OCI-LY7 (cell line): ENCODE results near the gene NOTO. TPM values are rescaled to one million over a fixed set of nuclear protein-coding genes. Genes with fewer than 3 reads are reported as not detected.
A peak's percentile ranks its signal among the peaks of the same experiment; 100 is the strongest.

Source experiments
- BruUV-seq: library from RNA; stranded (reverse); fragments of 400-500 nt; replicated peaks from 2 replicates; lab custom pipeline; 2021; lab: Mats Ljungman, UMichigan
- CTCF ChIA-PET: fragments of 300-600 bp; sonication (Branson Sonifier 250); formaldehyde crosslinking; loops from one replicate; lab custom pipeline; 2022; ENCODE audit warnings: antibody characterized with exemption; ENCODE audit not compliant: unreplicated experiment; lab: Charles Lee
- POLR2A ChIA-PET: fragments of 300-600 bp; sonication (Branson Sonifier 250); formaldehyde crosslinking; loops from one replicate; lab custom pipeline; 2022; ENCODE audit warnings: antibody characterized with exemption; lab: Charles Lee
- DNase-seq: peaks from one replicate; pipeline ENCODE4 v3.0.0-alpha.2; 2015; ENCODE audit warnings: low spot score
- H2AFZ ChIP-seq: fragments of 200-600 bp; sonication (generic), shearing (Covaris generic); 2 replicates; pipeline ENCODE4 v1.6.1; 2014; ENCODE audit warnings: mild to moderate bottlenecking, antibody characterized with exemption, low read length, moderate library complexity
- H3K27ac ChIP-seq: fragments of 200-600 bp; sonication (generic); 2 replicates; pipeline ENCODE4 v1.5.1; 2014; ENCODE audit warnings: mixed run types, low read depth, mild to moderate bottlenecking, moderate library complexity, low read length, inconsistent platforms; ENCODE audit not compliant: poor library complexity, severe bottlenecking
- H3K36me3 ChIP-seq: fragments of 200-600 bp; sonication (generic); 2 replicates; pipeline ENCODE4 v1.6.1; 2014; ENCODE audit warnings: mild to moderate bottlenecking, antibody characterized with exemption, low read length, moderate library complexity, mixed read lengths; ENCODE audit not compliant: insufficient read depth
- H3K4me1 ChIP-seq: fragments of 200-600 bp; sonication (generic); 2 replicates; pipeline ENCODE4 v1.5.1; 2014; ENCODE audit warnings: mild to moderate bottlenecking, low read length; ENCODE audit not compliant: insufficient read depth, poor library complexity, severe bottlenecking
- H3K4me2 ChIP-seq: fragments of 200-600 bp; sonication (generic); 2 replicates; pipeline ENCODE4 v1.6.1; 2014; ENCODE audit warnings: mild to moderate bottlenecking, low read length
- H3K4me3 ChIP-seq: fragments of 200-600 bp; sonication (generic); 2 replicates; pipeline ENCODE4 v1.5.1; 2014; ENCODE audit warnings: mild to moderate bottlenecking, low read depth, low read length; ENCODE audit not compliant: poor library complexity, severe bottlenecking
- H3K79me2 ChIP-seq: fragments of 200-600 bp; sonication (generic); 2 replicates; pipeline ENCODE4 v1.6.1; 2016; ENCODE audit warnings: low read depth, mild to moderate bottlenecking, low read length, moderate library complexity, mixed read lengths; ENCODE audit not compliant: insufficient read depth
- H3K9me2 ChIP-seq: fragments of 200-600 bp; sonication (generic); 2 replicates; pipeline ENCODE4 v1.6.1; 2016; ENCODE audit warnings: mild to moderate bottlenecking, low read length, mixed read lengths; ENCODE audit not compliant: insufficient read depth
- H3K9me3 ChIP-seq: fragments of 200-600 bp; sonication (generic); 2 replicates; pipeline ENCODE4 v1.6.1; 2014; ENCODE audit warnings: mild to moderate bottlenecking, mixed run types, low read length, mixed read lengths
- H4K20me1 ChIP-seq: fragments of 200-600 bp; sonication (generic); 2 replicates; pipeline ENCODE4 v1.6.1; 2014; ENCODE audit warnings: mild to moderate bottlenecking, antibody characterized with exemption, low read length, moderate library complexity, mixed read lengths; ENCODE audit not compliant: insufficient read depth
- CTCF ChIP-seq: fragments of 200-600 bp; sonication (generic); conservative IDR thresholded peaks from 2 replicates; pipeline ENCODE4 v1.5.1; 2014; ENCODE audit warnings: mild to moderate bottlenecking, antibody characterized with exemption, low read length, moderate library complexity, mixed read lengths
- EZH2phosphoT487 ChIP-seq: fragments of 200-600 bp; sonication (generic); IDR thresholded peaks from 2 replicates; pipeline ENCODE4 v1.6.1; 2018; ENCODE audit warnings: low read depth, borderline replicate concordance, mild to moderate bottlenecking, mixed run types, antibody characterized with exemption, low read length, moderate library complexity, mixed read lengths
- intact Hi-C: fragments of 100-400 bp; cut with micrococcal nuclease; formaldehyde crosslinking; loops from one replicate; pipeline ENCODE4 v1.10.0; 2022; ENCODE audit not compliant: unreplicated experiment
- total RNA-seq, 2 experiments: library from RNA; depleted of rRNA in 1 of 2; stranded (reverse); fragments of >200 nt in 1 of 2; shearing (Covaris generic) in 1 of 2; gene quantifications; 2 replicates each; pipeline ENCODE4 v1.2.3, GENCODE V29; 2014 to 2022

The NOTO gene
- total RNA-seq, 2 experiments from 2014 or later = not detected

GRCh38 chr2:73237168-73237567, 34.8 kb downstream of the NOTO start:
- TF ChIP-seq EZH2phosphoT487 (no peak), CTCF (no peak)
- Histone ChIP-seq H3K4me3 (peak overlapping the region; percentile 20), H3K4me1 (peaks cover 27% of the 10 kb centered on the region), H3K27ac (no peak overlapping the region), H3K36me3 (peaks cover 70% of the 10 kb centered on the region), H3K9me2 (no peaks in the 10 kb centered on the region), H4K20me1 (peaks cover 41% of the 10 kb centered on the region), H3K9me3 (no peaks in the 10 kb centered on the region), H2AFZ (no peak overlapping the region), H3K4me2 (peak overlapping the region; percentile 95), H3K79me2 (peaks cover 75% of the 10 kb centered on the region)
- TSS peak; percentile 13 for BruUV-seq
- no peak for DNase-seq
- intact Hi-C loops = no loop called here
- CTCF ChIA-PET = no interaction called here
- POLR2A ChIA-PET = interaction anchor here (1.2 to 1.5 kb wide), 2 partner anchors 48 to 594 kb away, joined by 3 read pairs; no protein-coding TSS in a partner anchor

GRCh38 chr2:73238149-73238548, 35.8 kb downstream of the NOTO start:
- ChIA-PET CTCF (interaction anchor here (0.9 kb wide), 1 partner anchor 15 kb away, joined by 3 read pairs; no protein-coding TSS in a partner anchor), POLR2A (interaction anchor here (0.9 to 1.7 kb wide), 6 partner anchors 9 to 593 kb away, joined by 3 to 11 read pairs (median 4); no protein-coding TSS in a partner anchor)
- Histone ChIP-seq H3K9me2 (no peaks in the 10 kb centered on the region), H3K4me2 (peak overlapping the region; percentile 32), H3K79me2 (peaks cover 83% of the 10 kb centered on the region), H3K9me3 (no peaks in the 10 kb centered on the region), H2AFZ (no peak overlapping the region), H3K27ac (no peak overlapping the region), H3K36me3 (peaks cover 79% of the 10 kb centered on the region), H4K20me1 (peaks cover 47% of the 10 kb centered on the region), H3K4me1 (peaks cover 24% of the 10 kb centered on the region), H3K4me3 (no peak overlapping the region)
- no peak for DNase-seq
- intact Hi-C loops = no loop called here
- TF ChIP-seq CTCF (no peak), EZH2phosphoT487 (no peak)
- BruUV-seq = no TSS peak

- H3K79me2 ChIP-seq = peaks cover 90% of the 10 kb centered on the region
- peaks cover 24% of the 10 kb centered on the region for H3K4me1 ChIP-seq
- POLR2A ChIA-PET = interaction anchor here (0.6 to 1.7 kb wide), 4 partner anchors 8 to 1660 kb away, joined by 3 to 11 read pairs (median 6); no protein-coding TSS in a partner anchor
- peaks cover 87% of the 10 kb centered on the region for H3K36me3 ChIP-seq
- DNase-seq = no peak
- no peak overlapping the region for H3K27ac ChIP-seq
- no peak overlapping the region for H3K4me3 ChIP-seq
- CTCF ChIA-PET = no interaction called here
- H3K4me2 ChIP-seq = peak overlapping the region; percentile 32; the same call in 1 of the 2 replicates
- TF ChIP-seq CTCF (no peak), EZH2phosphoT487 (no peak)
- H4K20me1 ChIP-seq = peaks cover 47% of the 10 kb centered on the region
- intact Hi-C loops = no loop called here
- no peaks in the 10 kb centered on the region for H3K9me3 ChIP-seq
- H2AFZ ChIP-seq = no peak overlapping the region
- BruUV-seq = no TSS peak
- H3K9me2 ChIP-seq = no peaks in the 10 kb centered on the region
These were observed 36.6 kb downstream of the NOTO start for GRCh38 chr2:73238976-73239375.
